Activated CD4-positive, alpha-beta T cell treated with anti-CD3 and anti-CD28 coated beads, Interleukin-2, Interleukin-6, amounts not matched to agents 100 ng/mL and 50 ng/mL, durations not matched to agents 16 hours and 8 hours (primary cell): ENCODE results near the gene POM121C.
"Not testable (repeated sequence)": the region's sequence is repeated elsewhere in the genome, so short reads cannot be mapped to it uniquely, and the experiment has no call there.

ENCODE experiments used
- DNase-seq: peaks from one replicate; pipeline ENCODE4 v3.0.0-alpha.2; 2020

The POM121C gene

GRCh38 chr7:75374519-75375317 lies 111.4 kb downstream of the POM121C start:
- DNase-seq: not testable (repeated sequence)

GRCh38 chr7:75374144-75374518 lies 112.0 kb downstream of the POM121C start:
- not testable (repeated sequence) for DNase-seq

GRCh38 chr7:75367313-75367712 lies 118.8 kb downstream of the POM121C start:
- not testable (repeated sequence) for DNase-seq
